Breast epithelium (tissue), 3 donors: ENCODE data around the gene AOAH.

Experiments used
- CTCF ChIP-seq, 3 donors: fragments of 450-650 bp; IDR thresholded peaks; one replicate each; pipeline ENCODE4 v1.5.1; 2016 to 2017; ENCODE audit warnings: antibody characterized with exemption in 3 of 3, mild to moderate bottlenecking in 3 of 3, moderate library complexity in 3 of 3
- POLR2A ChIP-seq: fragments of 450-650 bp; IDR thresholded peaks from one replicate; pipeline ENCODE4 v1.6.1; 2016; ENCODE audit warnings: antibody characterized with exemption, mild to moderate bottlenecking, moderate library complexity

- TF ChIP-seq CTCF (IDR thresholded peaks at IDR 0.05) (no peak), POLR2A (no peak)
Measured at GRCh38 chr7:36606976-36607720, 117.1 kb downstream of the AOAH start.
